ENCODE results near the gene TNFAIP8L1.

DNA sequence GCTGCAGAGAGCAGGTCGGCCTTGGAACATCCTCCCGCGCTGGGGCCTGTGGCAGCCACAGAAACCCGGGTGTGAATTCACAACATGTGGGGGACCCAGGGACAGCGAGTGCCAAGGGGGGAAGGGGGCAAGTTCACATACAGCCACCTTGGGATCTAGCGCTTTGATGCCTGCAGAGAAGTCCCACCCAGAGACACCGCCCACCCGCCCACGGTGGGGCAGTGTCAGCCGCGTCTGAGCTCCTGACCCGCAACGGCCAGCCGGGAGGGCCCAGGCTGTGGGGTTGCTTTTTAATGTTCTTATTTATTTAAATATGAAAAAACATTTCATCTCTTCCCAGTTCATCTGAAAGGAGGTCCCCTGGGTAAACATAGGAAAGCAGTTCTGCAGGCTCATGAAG lies 17.9 kb downstream of the TNFAIP8L1 start:
- TF ChIP-seq, protein P1, sequence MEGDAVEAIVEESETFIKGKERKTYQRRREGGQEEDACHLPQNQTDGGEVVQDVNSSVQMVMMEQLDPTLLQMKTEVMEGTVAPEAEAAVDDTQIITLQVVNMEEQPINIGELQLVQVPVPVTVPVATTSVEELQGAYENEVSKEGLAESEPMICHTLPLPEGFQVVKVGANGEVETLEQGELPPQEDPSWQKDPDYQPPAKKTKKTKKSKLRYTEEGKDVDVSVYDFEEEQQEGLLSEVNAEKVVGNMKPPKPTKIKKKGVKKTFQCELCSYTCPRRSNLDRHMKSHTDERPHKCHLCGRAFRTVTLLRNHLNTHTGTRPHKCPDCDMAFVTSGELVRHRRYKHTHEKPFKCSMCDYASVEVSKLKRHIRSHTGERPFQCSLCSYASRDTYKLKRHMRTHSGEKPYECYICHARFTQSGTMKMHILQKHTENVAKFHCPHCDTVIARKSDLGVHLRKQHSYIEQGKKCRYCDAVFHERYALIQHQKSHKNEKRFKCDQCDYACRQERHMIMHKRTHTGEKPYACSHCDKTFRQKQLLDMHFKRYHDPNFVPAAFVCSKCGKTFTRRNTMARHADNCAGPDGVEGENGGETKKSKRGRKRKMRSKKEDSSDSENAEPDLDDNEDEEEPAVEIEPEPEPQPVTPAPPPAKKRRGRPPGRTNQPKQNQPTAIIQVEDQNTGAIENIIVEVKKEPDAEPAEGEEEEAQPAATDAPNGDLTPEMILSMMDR (IDR thresholded peaks at IDR 0.05; ENCODE audit: low read depth, low read length), result no peak
- TF ChIP-seq POLR2A (IDR thresholded peaks at IDR 0.05; ENCODE audit: extremely low read depth, insufficient read length) (no peak), MYC (IDR thresholded peaks at IDR 0.05; ENCODE audit: low read depth, low read length) (no peak)
- TF ChIP-seq, protein P2, sequence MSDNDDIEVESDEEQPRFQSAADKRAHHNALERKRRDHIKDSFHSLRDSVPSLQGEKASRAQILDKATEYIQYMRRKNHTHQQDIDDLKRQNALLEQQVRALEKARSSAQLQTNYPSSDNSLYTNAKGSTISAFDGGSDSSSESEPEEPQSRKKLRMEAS (IDR thresholded peaks at IDR 0.05; ENCODE audit: low read depth, low read length), result no peak
